Measurements from ENCODE around the gene PER1. TPM values are rescaled to one million over a fixed set of nuclear protein-coding genes. Genes with fewer than 3 reads are reported as not detected.

Gene PER1
- total RNA-seq, 1 experiment from 2014 or later, result 8.3 TPM

DNA sequence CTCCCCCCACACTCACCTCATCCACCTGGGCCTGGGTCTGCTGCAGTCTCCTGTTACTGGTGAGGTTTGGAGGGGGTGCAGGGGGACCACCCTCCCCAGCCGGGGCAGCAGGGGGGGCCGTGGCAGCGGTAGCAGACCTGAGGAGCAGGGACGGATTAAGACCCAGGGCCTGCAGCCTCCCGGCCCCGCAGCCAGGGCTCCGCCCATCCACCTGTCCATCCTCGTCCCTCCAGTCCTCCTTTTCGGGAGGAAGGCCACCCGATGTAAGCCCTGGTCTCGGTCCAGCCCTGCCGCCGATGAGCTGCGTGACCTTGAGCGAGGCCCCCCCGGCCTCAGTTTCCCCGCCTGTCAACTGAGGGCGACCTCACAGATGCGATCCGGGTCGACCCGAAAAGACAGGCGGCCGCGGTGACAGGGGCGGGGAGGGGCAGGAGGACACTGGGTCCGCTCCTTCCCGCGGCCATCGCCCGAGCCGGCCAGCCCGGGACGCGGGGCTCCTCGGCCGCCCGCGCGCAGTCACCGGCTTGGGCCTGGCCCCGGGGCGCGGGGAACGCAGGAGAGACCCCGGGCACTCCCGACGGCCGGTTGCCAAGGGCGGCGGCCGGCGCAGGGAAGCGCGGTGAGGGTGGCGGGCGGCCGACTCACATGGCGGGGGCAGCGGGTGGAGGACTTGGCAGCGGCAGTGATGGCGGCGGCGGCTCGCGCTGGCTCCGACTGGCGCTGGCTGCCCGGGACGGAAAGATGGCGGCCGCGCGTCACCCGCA, 10.2 kb upstream of the PER1 start, which contains the start of gene VAMP2:
VAMP2 (minus strand) TSS at position 716 of the 764 bp plus-strand sequence; CDS start at position 647, 69 bp downstream.
- no peaks in the 10 kb centered on the region for H3K27me3 ChIP-seq (replicated peaks)
- H3K4me1 ChIP-seq (replicated peaks), result peaks cover 37% of the 10 kb centered on the region
- no peaks in the 10 kb centered on the region for H3K9me3 ChIP-seq (replicated peaks)
- peak; percentile 38 to 67 for DNase-seq (ENCODE audit: low read depth in 1 of 2, low spot score in 2 of 2)
- peak within 1 kb of the TSS; percentile 95 for H3K27ac ChIP-seq
- H3K4me3 ChIP-seq, result peak within 1 kb of the TSS; percentile 100
- peaks cover 40% of the 10 kb centered on the region for H3K36me3 ChIP-seq

DNA sequence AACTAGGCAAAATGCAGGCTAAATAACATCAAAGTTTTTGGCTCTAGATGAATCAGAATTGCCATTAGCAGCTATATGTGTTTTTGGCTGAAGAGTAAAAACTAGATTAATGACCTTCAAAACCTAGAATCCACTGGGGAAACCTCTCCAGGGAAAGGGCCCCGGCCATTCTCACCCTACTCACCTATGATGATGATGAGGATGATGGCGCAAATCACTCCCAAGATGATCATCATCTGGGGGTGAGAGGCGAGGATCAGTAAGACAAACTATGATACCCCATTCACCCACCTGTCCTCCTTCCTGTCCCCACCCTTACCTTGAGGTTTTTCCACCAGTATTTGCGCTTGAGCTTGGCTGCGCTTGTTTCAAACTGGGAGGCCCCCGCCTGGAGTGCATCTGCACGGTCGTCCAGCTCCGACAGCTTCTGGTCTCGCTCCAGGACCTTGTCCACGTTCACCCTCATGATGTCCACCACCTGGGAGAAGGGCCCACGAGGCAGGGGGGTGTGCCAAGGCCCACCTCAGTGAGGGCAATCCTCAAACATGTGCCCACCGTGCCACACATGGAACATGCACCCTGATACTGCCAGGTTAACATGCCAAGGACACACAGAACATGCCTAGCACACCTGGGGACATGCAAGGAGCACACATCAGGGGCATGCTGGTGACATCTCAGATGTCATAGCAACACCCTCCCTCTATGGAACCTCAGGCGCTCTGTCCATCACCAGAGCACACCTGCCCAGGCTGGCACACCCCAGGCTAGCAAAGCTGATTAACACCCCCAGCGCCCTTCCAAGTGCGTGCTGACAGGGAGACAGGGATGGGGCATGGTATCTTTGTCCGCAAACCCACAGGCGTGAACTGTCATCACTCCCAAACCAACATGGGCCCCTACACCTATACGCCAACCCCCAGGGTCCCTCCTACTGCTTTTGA, 9.4 kb upstream of the PER1 start:
- peak in 1 of 2 experiments; percentile 36 for DNase-seq (ENCODE audit: low read depth in 1 of 2, low spot score in 2 of 2)
- H3K9me3 ChIP-seq (replicated peaks), result no peaks in the 10 kb centered on the region
- H3K4me3 ChIP-seq, result peak overlapping the region; percentile 100
- H3K4me1 ChIP-seq (replicated peaks), result peaks cover 42% of the 10 kb centered on the region
- H3K27me3 ChIP-seq (replicated peaks), result no peaks in the 10 kb centered on the region
- peaks cover 40% of the 10 kb centered on the region for H3K36me3 ChIP-seq
- no peak overlapping the region for H3K27ac ChIP-seq

DNA sequence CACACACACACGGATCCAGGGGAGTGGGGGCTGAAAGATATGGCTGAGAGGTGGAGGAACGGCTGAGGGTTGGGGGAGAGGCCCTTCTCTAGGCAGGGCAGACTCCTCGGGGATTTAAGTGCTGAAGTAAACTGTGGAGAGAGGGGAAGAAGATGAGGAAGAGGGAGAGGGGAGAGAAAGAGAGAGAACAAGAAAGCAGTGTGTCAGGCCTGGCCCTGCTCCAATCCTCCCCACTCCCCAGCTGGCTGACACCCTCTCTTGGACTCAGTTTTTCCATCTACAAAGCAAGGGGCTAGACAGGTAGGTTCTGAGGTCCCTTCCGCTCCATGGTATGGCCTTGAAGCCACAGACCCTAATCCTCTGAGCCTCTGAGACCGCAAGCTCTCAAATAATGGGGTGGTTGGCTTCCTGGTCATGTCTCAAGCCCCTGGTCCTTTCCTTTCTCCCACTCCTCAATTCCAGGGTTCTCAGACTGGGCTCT, 8.6 kb upstream of the PER1 start:
- Histone ChIP-seq H3K4me3 (no peak overlapping the region), H3K9me3 (replicated peaks) (no peaks in the 10 kb centered on the region), H3K4me1 (replicated peaks) (peaks cover 45% of the 10 kb centered on the region), H3K27ac (no peak overlapping the region), H3K36me3 (peaks cover 40% of the 10 kb centered on the region), H3K27me3 (replicated peaks) (no peaks in the 10 kb centered on the region)
- DNase-seq (ENCODE audit: low read depth in 1 of 2, low spot score in 2 of 2), result no peak

DNA sequence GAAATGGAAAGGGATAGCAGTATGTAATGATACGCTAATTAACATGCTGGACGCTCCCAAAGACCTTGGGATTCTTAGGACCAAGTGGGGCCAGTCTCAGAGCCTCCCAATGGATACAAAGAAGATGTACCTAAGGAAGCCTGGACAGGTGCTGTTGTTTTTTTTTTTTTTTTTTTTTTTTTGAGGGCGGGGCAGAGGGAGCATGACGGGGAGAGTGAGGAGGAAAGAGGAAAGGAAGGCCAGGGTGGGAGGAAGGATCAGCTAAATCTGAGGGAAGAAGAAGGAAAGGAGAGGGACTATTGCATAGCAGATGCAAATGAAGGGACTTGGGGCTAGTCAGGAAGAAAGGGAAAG, 8.0 kb upstream of the PER1 start:
- Histone ChIP-seq H3K36me3 (peaks cover 40% of the 10 kb centered on the region), H3K4me1 (replicated peaks) (peaks cover 51% of the 10 kb centered on the region), H3K27ac (no peak overlapping the region), H3K9me3 (replicated peaks) (no peaks in the 10 kb centered on the region), H3K4me3 (no peak overlapping the region), H3K27me3 (replicated peaks) (no peaks in the 10 kb centered on the region)
- no peak for DNase-seq (ENCODE audit: low read depth in 1 of 2, low spot score in 2 of 2)

DNA sequence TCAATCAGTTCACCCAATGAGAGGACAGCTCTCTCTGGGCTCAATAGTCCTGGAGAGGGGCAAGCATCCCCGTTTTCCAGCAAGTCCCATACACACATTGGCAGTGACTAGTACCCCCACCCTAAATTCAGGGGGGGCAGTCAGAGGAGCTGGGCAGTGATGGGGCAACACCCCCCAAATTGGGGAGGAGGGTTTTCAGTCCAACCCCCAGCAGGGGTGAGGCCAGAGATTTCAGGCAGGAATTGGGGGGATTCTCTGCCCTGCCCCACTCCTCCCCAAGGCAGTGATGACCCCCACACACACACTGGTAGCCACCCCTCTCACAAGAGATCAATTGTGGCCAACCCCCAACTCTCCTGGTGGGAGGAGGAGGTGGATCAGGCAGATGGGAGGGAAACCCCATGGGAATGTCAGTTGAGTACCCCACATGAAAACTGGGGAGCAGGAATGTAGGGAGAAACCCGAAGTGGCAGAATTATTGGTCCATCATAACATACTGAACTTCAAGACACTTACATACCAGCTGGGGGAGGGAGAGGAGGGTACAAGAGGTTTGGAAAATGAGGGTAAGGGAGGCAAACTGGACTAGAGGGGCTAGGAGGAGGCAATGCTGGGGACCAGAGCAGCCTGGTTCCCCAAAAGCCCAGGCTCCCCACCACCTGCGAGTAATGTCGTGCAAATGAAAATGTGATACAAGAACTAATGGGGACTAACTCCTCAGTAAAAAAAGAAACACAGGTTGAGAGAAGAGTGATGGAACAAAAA, 7.4 kb upstream of the PER1 start:
- H3K9me3 ChIP-seq (replicated peaks), result no peaks in the 10 kb centered on the region
- H3K36me3 ChIP-seq, result peaks cover 40% of the 10 kb centered on the region
- no peaks in the 10 kb centered on the region for H3K27me3 ChIP-seq (replicated peaks)
- no peak overlapping the region for H3K4me3 ChIP-seq
- H3K27ac ChIP-seq, result no peak overlapping the region
- peaks cover 55% of the 10 kb centered on the region for H3K4me1 ChIP-seq (replicated peaks)
- no peak for DNase-seq (ENCODE audit: low read depth in 1 of 2, low spot score in 2 of 2)

DNA sequence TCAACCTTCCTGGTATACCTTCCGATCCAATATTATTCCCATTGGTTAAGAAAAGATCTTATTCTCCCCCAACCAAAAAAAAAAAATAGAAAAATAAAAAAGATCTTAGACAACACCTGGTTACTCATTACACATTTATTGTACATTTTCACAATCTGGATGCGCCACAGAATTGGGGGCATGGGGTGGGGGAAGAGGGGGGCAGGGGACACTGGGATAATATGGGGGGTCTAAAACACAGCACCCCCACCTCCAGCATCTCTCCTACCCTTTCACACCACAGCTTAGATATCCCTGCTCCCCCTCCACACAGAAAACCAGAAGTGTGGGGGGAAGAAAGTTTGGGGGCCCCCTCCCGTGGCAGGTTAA, 6.8 kb upstream of the PER1 start:
- Histone ChIP-seq H3K27ac (no peak overlapping the region), H3K36me3 (peaks cover 40% of the 10 kb centered on the region), H3K27me3 (replicated peaks) (no peaks in the 10 kb centered on the region), H3K4me3 (no peak overlapping the region), H3K4me1 (replicated peaks) (peaks cover 55% of the 10 kb centered on the region), H3K9me3 (replicated peaks) (no peaks in the 10 kb centered on the region)
- no peak for DNase-seq (ENCODE audit: low read depth in 1 of 2, low spot score in 2 of 2)

DNA sequence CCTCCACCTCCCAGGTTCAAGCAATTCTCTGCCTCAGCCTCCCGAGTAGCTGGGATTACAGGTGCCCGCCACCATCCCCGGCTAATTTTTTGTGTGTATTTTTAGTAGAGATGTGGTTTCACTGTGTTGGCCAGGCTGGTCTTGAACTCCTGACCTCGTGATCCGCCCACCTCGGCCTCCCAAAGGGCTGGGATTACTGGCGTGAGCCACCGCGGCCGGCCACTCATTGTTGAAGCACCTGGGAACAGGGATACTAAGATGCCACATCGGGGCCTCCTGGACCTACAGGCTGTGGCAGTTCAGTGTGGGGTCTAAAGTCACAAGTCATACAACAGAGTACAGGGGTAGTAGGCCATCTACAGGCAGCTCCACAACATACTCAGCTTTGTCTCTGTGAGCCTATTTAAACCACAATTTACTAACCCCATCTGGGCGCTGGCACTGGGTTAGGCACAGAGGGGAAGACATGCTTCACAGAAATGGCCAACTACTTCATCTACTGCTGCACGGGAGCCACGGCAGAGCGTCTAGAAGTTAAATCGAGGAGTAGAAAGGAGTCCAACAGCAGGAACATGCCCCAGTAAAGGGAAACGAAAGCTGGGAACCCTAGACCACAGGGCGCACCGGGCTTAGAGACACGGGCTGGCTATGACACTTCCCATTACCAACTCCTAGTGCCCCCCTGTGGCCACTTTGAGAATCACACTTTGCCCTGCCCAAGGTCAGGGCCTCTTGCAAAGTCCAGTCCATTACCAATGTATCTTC, 6.2 kb upstream of the PER1 start:
- Histone ChIP-seq H3K27ac (no peak overlapping the region), H3K36me3 (peaks cover 40% of the 10 kb centered on the region), H3K9me3 (replicated peaks) (no peaks in the 10 kb centered on the region), H3K4me1 (replicated peaks) (peaks cover 55% of the 10 kb centered on the region), H3K4me3 (no peak overlapping the region), H3K27me3 (replicated peaks) (no peaks in the 10 kb centered on the region)
- peak; percentile 67 to 89 for DNase-seq (ENCODE audit: low read depth in 1 of 2, low spot score in 2 of 2)

DNA sequence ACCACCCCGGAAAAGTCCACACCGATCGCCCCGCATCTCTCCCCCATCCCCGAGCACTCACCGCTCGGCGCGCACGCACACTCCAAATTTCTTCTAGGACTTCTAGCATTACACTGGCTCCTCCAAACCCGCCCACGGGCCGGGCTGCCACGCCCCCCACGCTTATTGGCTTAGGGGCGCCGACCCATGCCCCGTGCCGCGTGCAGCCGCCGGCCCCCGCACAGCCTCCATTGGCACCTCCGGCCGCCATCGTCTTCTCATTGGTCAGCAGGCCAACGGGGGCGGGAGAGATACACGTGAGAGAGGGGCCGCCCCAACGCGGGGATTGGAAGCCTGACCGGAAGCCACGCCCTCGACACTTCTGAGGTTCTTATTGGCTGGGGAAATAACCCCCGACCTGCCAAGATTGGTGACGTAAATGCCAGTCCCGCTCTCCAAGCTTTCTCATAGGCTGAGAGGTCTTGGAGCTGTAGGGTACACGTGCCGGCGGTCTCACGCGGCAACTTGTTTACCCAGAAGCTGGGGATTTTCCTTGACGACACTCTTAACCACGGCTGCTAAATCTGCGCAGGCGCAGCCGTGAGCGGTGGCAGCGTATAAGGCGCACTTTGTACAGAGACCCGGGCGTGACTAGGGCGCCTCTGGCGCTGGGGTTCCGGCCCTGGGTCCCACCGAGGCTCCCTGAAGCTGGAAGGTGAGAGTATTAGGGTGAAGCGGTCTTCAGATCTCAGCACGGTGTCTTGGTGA, 4.2 kb upstream of the PER1 start:
- H3K4me3 ChIP-seq, result peak overlapping the region; percentile 48
- peak overlapping the region; percentile 80 for H3K27ac ChIP-seq
- H3K27me3 ChIP-seq (replicated peaks), result no peaks in the 10 kb centered on the region
- peaks cover 58% of the 10 kb centered on the region for H3K4me1 ChIP-seq (replicated peaks)
- DNase-seq (ENCODE audit: low read depth in 1 of 2, low spot score in 2 of 2), result peak; percentile 100
- no peaks in the 10 kb centered on the region for H3K9me3 ChIP-seq (replicated peaks)
- H3K36me3 ChIP-seq, result peaks cover 33% of the 10 kb centered on the region

DNA sequence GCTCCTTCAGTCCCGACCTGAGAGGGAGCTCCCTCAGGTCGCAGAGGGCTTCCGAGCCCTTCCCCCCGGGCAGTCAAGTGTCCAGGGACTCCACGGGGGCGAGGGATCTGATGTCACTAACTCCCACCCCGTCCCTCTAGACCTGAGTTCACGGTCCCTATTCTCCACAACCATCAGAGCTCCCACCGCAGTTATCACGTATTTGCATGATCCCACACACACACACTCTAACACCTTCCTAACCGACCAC, 3.7 kb upstream of the PER1 start:
- peak overlapping the region; percentile 80 for H3K27ac ChIP-seq
- peaks cover 62% of the 10 kb centered on the region for H3K4me1 ChIP-seq (replicated peaks)
- H3K9me3 ChIP-seq (replicated peaks), result no peaks in the 10 kb centered on the region
- peaks cover 28% of the 10 kb centered on the region for H3K36me3 ChIP-seq
- no peak for DNase-seq (ENCODE audit: low read depth in 1 of 2, low spot score in 2 of 2)
- no peaks in the 10 kb centered on the region for H3K27me3 ChIP-seq (replicated peaks)
- H3K4me3 ChIP-seq, result peak overlapping the region; percentile 48

DNA sequence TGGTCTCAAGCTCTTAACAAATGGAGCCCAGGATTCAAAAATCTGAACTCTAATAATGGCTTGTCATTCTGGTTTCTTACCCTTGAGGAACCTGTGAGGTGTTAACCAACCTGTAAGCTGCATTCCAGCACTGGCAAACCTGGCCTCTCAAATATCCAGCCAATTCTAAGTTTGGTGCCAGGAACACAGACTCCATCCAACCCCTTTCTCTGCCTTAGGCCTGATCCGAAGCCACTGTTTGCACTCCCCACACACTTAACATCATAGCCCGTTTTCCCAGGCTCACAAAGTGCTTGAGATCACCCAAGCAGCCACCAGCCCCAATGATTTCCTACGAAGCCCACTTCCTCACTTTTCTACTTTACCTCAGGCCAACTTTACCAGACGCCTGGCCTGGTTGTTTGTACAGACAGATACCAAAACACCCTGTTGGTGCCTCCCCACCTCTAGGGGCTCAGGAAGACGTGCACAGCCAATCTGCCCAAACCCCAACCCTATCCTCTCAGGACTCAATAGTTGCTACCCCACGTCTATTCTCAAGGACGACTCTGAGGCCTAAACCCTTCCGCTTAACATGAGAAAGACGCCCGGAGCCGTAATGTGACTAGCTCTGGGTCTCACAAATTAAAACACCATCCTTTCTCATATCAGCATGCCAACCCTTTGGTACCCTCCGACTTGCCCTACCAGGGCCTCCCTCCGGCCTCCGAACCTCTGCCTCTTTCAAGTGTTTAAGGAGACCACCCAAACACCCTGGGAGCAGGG, 3.2 kb upstream of the PER1 start:
- peak in 1 of 2 experiments; percentile 6 for DNase-seq (ENCODE audit: low read depth in 1 of 2, low spot score in 2 of 2)
- H3K27ac ChIP-seq, result peak overlapping the region; percentile 80
- peak overlapping the region; percentile 48 for H3K4me3 ChIP-seq
- peaks cover 27% of the 10 kb centered on the region for H3K36me3 ChIP-seq
- H3K4me1 ChIP-seq (replicated peaks), result peaks cover 66% of the 10 kb centered on the region
- H3K27me3 ChIP-seq (replicated peaks), result no peaks in the 10 kb centered on the region
- H3K9me3 ChIP-seq (replicated peaks), result no peaks in the 10 kb centered on the region

DNA sequence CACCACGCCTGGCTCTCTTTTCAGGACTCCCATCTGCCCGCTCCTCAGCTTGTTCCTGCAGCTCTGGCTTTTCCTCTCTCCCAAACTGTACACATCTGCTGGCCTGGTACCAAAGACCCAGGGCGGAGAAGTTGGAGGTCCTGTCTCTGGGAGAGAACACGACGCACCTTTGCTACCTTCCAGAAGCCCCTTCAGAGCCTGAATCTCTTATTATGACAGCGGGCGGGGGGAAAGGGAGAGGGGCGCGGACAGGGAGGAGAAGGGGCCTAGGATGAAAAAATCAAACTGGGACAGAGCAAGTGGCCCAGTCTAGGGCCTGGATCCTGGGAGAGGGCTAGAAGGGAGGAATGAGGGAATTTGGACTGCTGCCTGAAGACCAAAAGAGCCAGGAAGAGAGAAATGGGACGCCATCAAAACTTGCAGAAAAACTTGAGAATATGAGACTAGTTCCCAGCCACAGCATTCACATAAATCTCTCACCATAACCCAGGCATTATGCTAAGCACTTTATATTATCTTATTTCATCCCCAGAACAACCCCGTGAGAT, 2.5 kb upstream of the PER1 start:
- Histone ChIP-seq H3K27me3 (replicated peaks) (no peaks in the 10 kb centered on the region), H3K27ac (peak overlapping the region; percentile 98; the same call in 1 of the 2 replicates), H3K9me3 (replicated peaks) (no peaks in the 10 kb centered on the region), H3K4me1 (replicated peaks) (peaks cover 66% of the 10 kb centered on the region), H3K36me3 (peaks cover 30% of the 10 kb centered on the region), H3K4me3 (no peak overlapping the region)
- no peak for DNase-seq (ENCODE audit: low read depth in 1 of 2, low spot score in 2 of 2)
